HCT116 (cell line): Measurements from ENCODE around the gene CBFA2T2. TPM values are rescaled to one million over a fixed set of nuclear protein-coding genes. Genes with fewer than 3 reads are reported as not detected.

Experiments used
- ATAC-seq: fragments of 200-7000 bp; cut with Tn5 transposase; 2 replicates; pipeline ENCODE4 v1.9.1; 2020; ENCODE audit warnings: mild to moderate bottlenecking, moderate library complexity
- BruUV-seq: library from RNA; stranded (reverse); fragments of 400-500 nt; replicated peaks from 2 replicates; lab custom pipeline; 2021; lab: Mats Ljungman, UMichigan
- CTCF ChIA-PET: fragments of 300-600 bp; sonication (Branson Sonifier 250); formaldehyde crosslinking; loops from one replicate; lab custom pipeline; 2021; ENCODE audit warnings: antibody characterized with exemption; lab: Charles Lee
- POLR2A ChIA-PET: fragments of 300-600, 350-600 bp; sonication (Branson Sonifier 250); formaldehyde crosslinking; loops from one replicate; lab custom pipeline; 2021; ENCODE audit warnings: antibody characterized with exemption; lab: Charles Lee
- RAD21 ChIA-PET, 2 experiments: fragments of 300-600 bp; sonication (Branson Sonifier 250); formaldehyde crosslinking; loops; one replicate each; lab custom pipeline; 2023; ENCODE audit warnings: low total read pairs in 2 of 2; ENCODE audit not compliant: uncharacterized antibody in 2 of 2, unreplicated experiment in 2 of 2, low non-redundant PET in 1 of 2; lab: Charles Lee
- DNase-seq: peaks from one replicate; pipeline ENCODE4 v3.0.0-alpha.2; 2010; ENCODE audit warnings: low read depth, low spot score
- H2AFZ ChIP-seq: fragments of 200-600 bp; shearing (Covaris generic), sonication (generic); 2 replicates; pipeline ENCODE4 v1.6.1; 2017; ENCODE audit warnings: low read depth, mixed run types, mixed read lengths, antibody characterized with exemption, low read length; ENCODE audit not compliant: poor library complexity, severe bottlenecking
- H3K27ac ChIP-seq: 2 replicates; pipeline ENCODE4 v1.5.1; 2012; ENCODE audit warnings: low read depth, low read length
- H3K27me3 ChIP-seq: fragments of 200-600 bp; sonication (generic); 2 replicates; pipeline ENCODE4 v1.6.1; 2016; ENCODE audit warnings: mixed run types, low read length, mixed read lengths; ENCODE audit not compliant: insufficient read depth
- H3K36me3 ChIP-seq, 2 experiments: fragments of 200-500 bp in 1 of 2; fragments of 200-600 bp in 1 of 2; sonication (Bioruptor generic) in 1 of 2; sonication (generic) in 1 of 2; 2 replicates each; pipeline versions ENCODE4 v1.5.1 to v1.6.1; 2014 to 2016; ENCODE audit warnings: low read length in 2 of 2, inconsistent platforms in 1 of 2, mixed read lengths in 1 of 2, mixed run types in 1 of 2; ENCODE audit not compliant: insufficient read depth in 2 of 2, control insufficient read depth in 1 of 2
- H3K4me1 ChIP-seq, 2 experiments: fragments of 200-600 bp in 1 of 2; sonication (generic) in 1 of 2; 2 replicates each; pipeline versions ENCODE4 v1.5.1 to v1.6.1; 2012 to 2017; ENCODE audit warnings: low read length in 2 of 2, inconsistent platforms in 1 of 2, mild to moderate bottlenecking in 1 of 2, mixed read lengths in 1 of 2, mixed run types in 1 of 2, moderate library complexity in 1 of 2; ENCODE audit not compliant: insufficient read depth in 2 of 2, control insufficient read depth in 1 of 2
- H3K4me2 ChIP-seq: fragments of 200-600 bp; sonication (generic); 2 replicates; pipeline ENCODE4 v1.6.1; 2017; ENCODE audit warnings: mixed run types, low read length, mixed read lengths
- H3K4me3 ChIP-seq, 2 experiments: fragments of 200-600 bp in 1 of 2; sonication (generic) in 1 of 2; replicated peaks in 1 of 2; 2 replicates each; pipeline ENCODE4 v1.5.1; 2011 to 2016; ENCODE audit warnings: low read length in 2 of 2, control low read depth in 1 of 2, low read depth in 1 of 2, mild to moderate bottlenecking in 1 of 2, mixed read lengths in 1 of 2, mixed run types in 1 of 2
- H3K79me2 ChIP-seq: fragments of 200-600 bp; sonication (generic); 2 replicates; pipeline ENCODE4 v1.6.1; 2017; ENCODE audit warnings: mild to moderate bottlenecking, mixed run types, low read length, moderate library complexity, mixed read lengths; ENCODE audit not compliant: insufficient read depth
- H3K9ac ChIP-seq: fragments of 200-600 bp; sonication (generic); 2 replicates; pipeline ENCODE4 v1.6.1; 2016; ENCODE audit warnings: low read length, mixed read lengths
- H3K9me2 ChIP-seq: fragments of 200-600 bp; sonication (generic), shearing (Covaris generic); 2 replicates; pipeline ENCODE4 v1.6.1; 2017; ENCODE audit warnings: mixed run types, mild to moderate bottlenecking, moderate library complexity; ENCODE audit not compliant: insufficient read depth
- H3K9me3 ChIP-seq, 2 experiments: fragments of 200-500 bp in 1 of 2; fragments of 200-600 bp in 1 of 2; sonication (Bioruptor generic) in 1 of 2; sonication (generic) in 1 of 2; 2 replicates each; pipeline ENCODE4 v1.6.1; 2014 to 2017; ENCODE audit warnings: low read length in 2 of 2, mixed read lengths in 2 of 2, inconsistent platforms in 1 of 2, low read depth in 1 of 2, mild to moderate bottlenecking in 1 of 2, mixed run types in 1 of 2, moderate library complexity in 1 of 2; ENCODE audit not compliant: control insufficient read depth in 1 of 2, insufficient read depth in 1 of 2
- H4K20me1 ChIP-seq: fragments of 200-600 bp; sonication (generic), shearing (Covaris generic); 2 replicates; pipeline ENCODE4 v1.6.1; 2017; ENCODE audit warnings: mixed run types, mild to moderate bottlenecking, moderate library complexity; ENCODE audit not compliant: insufficient read depth
- CBX3 ChIP-seq: IDR thresholded peaks from 2 replicates; pipeline ENCODE4 v1.6.1; 2012; ENCODE audit warnings: low read depth
- CEBPB ChIP-seq: IDR thresholded peaks from 2 replicates; pipeline ENCODE4 v1.6.1; 2012; ENCODE audit warnings: low read depth
- CTCF ChIP-seq, 3 experiments: fragments of 200-600 bp in 1 of 3; sonication (generic) in 1 of 3; IDR thresholded peaks in 2 of 3; conservative IDR thresholded peaks in 1 of 3; 2 replicates each; pipeline ENCODE4 v1.5.1; 2012 to 2017; ENCODE audit warnings: low read depth in 2 of 3, low read length in 2 of 3, antibody characterized with exemption in 1 of 3, borderline replicate concordance in 1 of 3, control low read depth in 1 of 3, mild to moderate bottlenecking in 1 of 3, mixed read lengths in 1 of 3, mixed run types in 1 of 3, moderate library complexity in 1 of 3; ENCODE audit not compliant: insufficient read depth in 1 of 3
- EGR1 ChIP-seq: IDR thresholded peaks from 2 replicates; pipeline ENCODE4 v1.6.1; 2012; ENCODE audit warnings: low read depth
- EZH2 ChIP-seq: fragments of 200-600 bp; sonication (generic); IDR thresholded peaks from 2 replicates; pipeline ENCODE4 v1.6.1; 2017; ENCODE audit warnings: antibody characterized with exemption, mixed run types
- EZH2phosphoT487 ChIP-seq: fragments of 200-600 bp; IDR thresholded peaks from 2 replicates; pipeline ENCODE4 v1.6.1; 2018; ENCODE audit warnings: antibody characterized with exemption, borderline replicate concordance
- FOSL1 ChIP-seq: IDR thresholded peaks from 2 replicates; pipeline ENCODE4 v1.6.1; 2012; ENCODE audit warnings: low read depth
- MAX ChIP-seq: IDR thresholded peaks from 2 replicates; pipeline ENCODE4 v1.6.1; 2012
- POLR2AphosphoS5 ChIP-seq: IDR thresholded peaks from 2 replicates; pipeline ENCODE4 v1.6.1; 2011; ENCODE audit warnings: mild to moderate bottlenecking, low read depth, low read length, moderate library complexity
- RAD21 ChIP-seq: IDR thresholded peaks from 2 replicates; pipeline ENCODE4 v1.6.1; 2012; ENCODE audit warnings: low read depth, mild to moderate bottlenecking
- SIN3A ChIP-seq: IDR thresholded peaks from 2 replicates; pipeline ENCODE4 v1.6.1; 2012; ENCODE audit warnings: low read depth
- SP1 ChIP-seq: IDR thresholded peaks from 2 replicates; pipeline ENCODE4 v1.6.1; 2012; ENCODE audit warnings: low read depth
- SRF ChIP-seq: IDR thresholded peaks from 2 replicates; pipeline ENCODE4 v1.6.1; 2012; ENCODE audit warnings: low read depth
- TCF7L2 ChIP-seq: IDR thresholded peaks from 2 replicates; pipeline ENCODE4 v1.7.0; 2011; ENCODE audit warnings: borderline replicate concordance, inconsistent platforms; ENCODE audit not compliant: insufficient read depth, insufficient read length; ENCODE audit errors: extremely low read depth
- ZFX ChIP-seq: fragments of 450-650 bp; IDR thresholded peaks from 2 replicates; pipeline ENCODE4 v1.6.1; 2017
- ZNF274 ChIP-seq: fragments of 200-500 bp; sonication (Bioruptor generic); IDR thresholded peaks from 2 replicates; pipeline ENCODE4 v1.6.1; 2014; ENCODE audit warnings: mild to moderate bottlenecking, low read depth, low read length, inconsistent platforms
- intact Hi-C: fragments of 100-400 bp; cut with micrococcal nuclease; formaldehyde crosslinking; loops from 2 replicates; pipeline ENCODE4 v1.10.0; 2022
- total RNA-seq: library from RNA; stranded (reverse); gene quantifications from one replicate; pipeline ENCODE4 v1.2.1, GENCODE V29; 2021; ENCODE audit not compliant: unreplicated experiment
- TF ChIP-seq, protein P1 (sequence below): IDR thresholded peaks from 2 replicates; pipeline ENCODE4 v1.6.1; 2012
- TF ChIP-seq, protein P2 (sequence below): IDR thresholded peaks from 2 replicates; pipeline ENCODE4 v1.6.1; 2011; ENCODE audit warnings: mild to moderate bottlenecking, low read length, moderate library complexity; ENCODE audit not compliant: insufficient replicate concordance; ENCODE audit errors: extremely low read depth

CBFA2T2 gene
- total RNA-seq, 1 experiment from 2014 or later: 8.0 TPM

DNA sequence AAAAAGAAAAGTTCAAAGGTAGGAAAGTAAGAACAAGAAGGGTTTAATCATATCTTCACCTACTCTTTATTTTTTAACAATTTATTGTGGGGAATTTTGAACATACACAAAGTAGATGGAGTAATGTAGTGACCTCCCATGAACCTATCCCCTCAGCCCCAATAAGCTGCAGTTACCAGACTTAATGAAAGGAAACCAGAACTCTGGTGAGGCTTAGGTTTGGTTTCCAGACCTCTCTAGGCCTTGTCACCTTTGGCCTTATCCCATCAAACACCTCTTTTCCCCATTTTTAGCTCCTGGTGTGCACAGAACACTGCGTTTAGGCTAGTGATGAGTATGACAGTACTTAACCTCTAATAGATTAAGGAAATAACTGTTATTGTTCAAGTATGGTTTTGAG, 42.0 kb downstream of the CBFA2T2 start:
- CTCF ChIA-PET: no interaction called here
- Histone ChIP-seq H3K36me3 (no peaks in the 10 kb centered on the region), H3K9me3 (no peaks in the 10 kb centered on the region), H3K9ac (no peak overlapping the region), H3K4me1 (no peaks in the 10 kb centered on the region), H3K9me2 (no peaks in the 10 kb centered on the region), H3K27ac (no peak overlapping the region), H3K4me3 (no peak overlapping the region), H2AFZ (no peak overlapping the region), H4K20me1 (no peaks in the 10 kb centered on the region), H3K27me3 (no peaks in the 10 kb centered on the region), H3K4me2 (no peak overlapping the region), H3K79me2 (no peaks in the 10 kb centered on the region)
- no peak for ATAC-seq
- TF ChIP-seq SP1 (no peak), EZH2phosphoT487 (no peak), SRF (no peak), RAD21 (no peak), EGR1 (no peak)
- TF ChIP-seq, protein P1, sequence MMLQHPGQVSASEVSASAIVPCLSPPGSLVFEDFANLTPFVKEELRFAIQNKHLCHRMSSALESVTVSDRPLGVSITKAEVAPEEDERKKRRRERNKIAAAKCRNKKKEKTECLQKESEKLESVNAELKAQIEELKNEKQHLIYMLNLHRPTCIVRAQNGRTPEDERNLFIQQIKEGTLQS: no peak
- intact Hi-C loops: no loop called here
- no peak for DNase-seq
- POLR2A ChIA-PET: no interaction called here
- RAD21 ChIA-PET: no interaction called here
- BruUV-seq: no TSS peak

- Histone ChIP-seq H3K36me3 (no peaks in the 10 kb centered on the region), H4K20me1 (no peaks in the 10 kb centered on the region), H3K4me3 (no peak overlapping the region), H3K4me1 (no peaks in the 10 kb centered on the region), H3K9me2 (no peaks in the 10 kb centered on the region), H3K4me2 (no peak overlapping the region), H3K27ac (no peak overlapping the region), H3K9me3 (no peaks in the 10 kb centered on the region), H3K79me2 (no peaks in the 10 kb centered on the region), H3K9ac (no peak overlapping the region), H3K27me3 (no peaks in the 10 kb centered on the region), H2AFZ (no peak overlapping the region)
- BruUV-seq: no TSS peak
- POLR2A ChIA-PET: no interaction called here
- intact Hi-C loops: no loop called here
- RAD21 ChIA-PET: no interaction called here
- DNase-seq: no peak
- ATAC-seq: no peak
- CTCF ChIA-PET: no interaction called here
- TF ChIP-seq ZNF274 (no peak), SP1 (no peak), CEBPB (no peak), POLR2AphosphoS5 (no peak), CBX3 (no peak), EZH2 (no peak), TCF7L2 (no peak), MAX (no peak), FOSL1 (no peak), CTCF (IDR thresholded peaks at IDR 0.05 in 2 of 3, conservative IDR thresholded peaks at IDR 0.05 in 1 of 3; ENCODE audit: borderline replicate concordance in 1 of 3, insufficient read depth in 1 of 3, low read depth in 2 of 3, low read length in 2 of 3) (no peak), ZFX (no peak), SIN3A (no peak), RAD21 (no peak)
- TF ChIP-seq, protein P2, sequence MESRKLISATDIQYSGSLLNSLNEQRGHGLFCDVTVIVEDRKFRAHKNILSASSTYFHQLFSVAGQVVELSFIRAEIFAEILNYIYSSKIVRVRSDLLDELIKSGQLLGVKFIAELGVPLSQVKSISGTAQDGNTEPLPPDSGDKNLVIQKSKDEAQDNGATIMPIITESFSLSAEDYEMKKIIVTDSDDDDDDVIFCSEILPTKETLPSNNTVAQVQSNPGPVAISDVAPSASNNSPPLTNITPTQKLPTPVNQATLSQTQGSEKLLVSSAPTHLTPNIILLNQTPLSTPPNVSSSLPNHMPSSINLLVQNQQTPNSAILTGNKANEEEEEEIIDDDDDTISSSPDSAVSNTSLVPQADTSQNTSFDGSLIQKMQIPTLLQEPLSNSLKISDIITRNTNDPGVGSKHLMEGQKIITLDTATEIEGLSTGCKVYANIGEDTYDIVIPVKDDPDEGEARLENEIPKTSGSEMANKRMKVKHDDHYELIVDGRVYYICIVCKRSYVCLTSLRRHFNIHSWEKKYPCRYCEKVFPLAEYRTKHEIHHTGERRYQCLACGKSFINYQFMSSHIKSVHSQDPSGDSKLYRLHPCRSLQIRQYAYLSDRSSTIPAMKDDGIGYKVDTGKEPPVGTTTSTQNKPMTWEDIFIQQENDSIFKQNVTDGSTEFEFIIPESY: no peak
Observed at GRCh38 chr20:33532753-33533459, 43.0 kb downstream of the CBFA2T2 start.
